GM23248 (cell line): Measurements from ENCODE around the gene CLEC16A. TPM values are rescaled to one million over a fixed set of nuclear protein-coding genes. Genes with fewer than 3 reads are reported as not detected.

Source experiments
- DNase-seq: peaks from one replicate; pipeline ENCODE4 v3.0.0-alpha.2; 2015
- H2AFZ ChIP-seq: fragments of 200-600 bp; sonication (generic); 2 replicates; pipeline ENCODE4 v1.6.1; 2016; ENCODE audit warnings: antibody characterized with exemption
- H3F3A ChIP-seq: fragments of 200-600 bp; sonication (generic); 2 replicates; pipeline ENCODE4 v1.6.1; 2016; ENCODE audit warnings: mild to moderate bottlenecking, antibody characterized with exemption, mixed run types; ENCODE audit not compliant: insufficient read depth
- H3K27ac ChIP-seq: fragments of 200-600 bp; sonication (generic); 2 replicates; pipeline ENCODE4 v1.5.1; 2016; ENCODE audit warnings: mild to moderate bottlenecking
- H3K27me3 ChIP-seq: fragments of 200-600 bp; sonication (generic); replicated peaks from 2 replicates; pipeline ENCODE4 v1.6.1; 2016; ENCODE audit warnings: mild to moderate bottlenecking; ENCODE audit not compliant: insufficient read depth
- H3K36me3 ChIP-seq: fragments of 200-600 bp; sonication (generic); 2 replicates; pipeline ENCODE4 v1.6.1; 2016; ENCODE audit warnings: low read depth, mild to moderate bottlenecking
- H3K4me1 ChIP-seq: fragments of 200-600 bp; sonication (generic); 2 replicates; pipeline ENCODE4 v1.6.1; 2016; ENCODE audit warnings: mild to moderate bottlenecking; ENCODE audit not compliant: insufficient read depth
- H3K4me2 ChIP-seq: fragments of 200-600 bp; sonication (generic); one replicate; pipeline ENCODE4 v1.6.1; 2016; ENCODE audit warnings: mild to moderate bottlenecking; ENCODE audit not compliant: unreplicated experiment
- H3K4me3 ChIP-seq: fragments of 200-600 bp; sonication (generic); 2 replicates; pipeline ENCODE4 v1.5.1; 2016; ENCODE audit warnings: mild to moderate bottlenecking
- H3K79me2 ChIP-seq: fragments of 200-600 bp; sonication (generic); 2 replicates; pipeline ENCODE4 v1.6.1; 2016; ENCODE audit warnings: mild to moderate bottlenecking; ENCODE audit not compliant: insufficient read depth
- H3K9ac ChIP-seq: fragments of 200-600 bp; sonication (generic); 2 replicates; pipeline ENCODE4 v1.6.1; 2016; ENCODE audit warnings: mild to moderate bottlenecking
- H3K9me2 ChIP-seq: fragments of 200-600 bp; sonication (generic); 2 replicates; pipeline ENCODE4 v1.6.1; 2016; ENCODE audit warnings: mixed run types, mild to moderate bottlenecking, moderate library complexity; ENCODE audit not compliant: insufficient read depth
- H3K9me3 ChIP-seq: fragments of 200-600 bp; sonication (generic); one replicate; pipeline ENCODE4 v1.6.1; 2017; ENCODE audit warnings: low read depth
- H4K20me1 ChIP-seq: fragments of 200-600 bp; sonication (generic); 2 replicates; pipeline ENCODE4 v1.6.0; 2016; ENCODE audit not compliant: insufficient read depth
- EZH2 ChIP-seq: fragments of 200-600 bp; sonication (generic); IDR thresholded peaks from 2 replicates; pipeline ENCODE4 v1.6.1; 2018; ENCODE audit warnings: antibody characterized with exemption, mild to moderate bottlenecking; ENCODE audit not compliant: insufficient read depth, poor library complexity, severe bottlenecking
- EZH2phosphoT487 ChIP-seq: fragments of 200-600 bp; sonication (generic); IDR thresholded peaks from 2 replicates; pipeline ENCODE4 v1.6.1; 2018; ENCODE audit warnings: antibody characterized with exemption, moderate library complexity, mild to moderate bottlenecking, low read depth; ENCODE audit not compliant: insufficient read depth
- WGBS, 2 experiments: methylation state at CpG; one replicate each; pipeline ENCODE4 v1.1.6; 2015 to 2017; ENCODE audit warnings: low lambda C conversion rate in 2 of 2, low coverage in 1 of 2; ENCODE audit errors: missing lambda C conversion rate in 2 of 2; 5-methylcytosine and 5-hydroxymethylcytosine counted together
- in situ Hi-C: fragments of 300-500 bp; cut with MboI; formaldehyde crosslinking; loops from 2 replicates; pipeline ENCODE4 v1.15.0; 2020
- polyA plus RNA-seq: library from polyadenylated mRNA; unstranded; fragments of >200 nt; fragmentation: Nextera tagmentation; extraction: Ambion mirVana; gene quantifications from 2 replicates; pipeline ENCODE4 v1.2.1, GENCODE V29; 2016
- total RNA-seq: library from RNA; depleted of rRNA; stranded (reverse); fragments of >200 nt; shearing (Covaris generic); gene quantifications from 2 replicates; pipeline ENCODE4 v1.2.3, GENCODE V29; 2014

CLEC16A gene
- total and polyA plus RNA-seq, 2 experiments from 2014 or later = 13.2 to 21.4 TPM

DNA sequence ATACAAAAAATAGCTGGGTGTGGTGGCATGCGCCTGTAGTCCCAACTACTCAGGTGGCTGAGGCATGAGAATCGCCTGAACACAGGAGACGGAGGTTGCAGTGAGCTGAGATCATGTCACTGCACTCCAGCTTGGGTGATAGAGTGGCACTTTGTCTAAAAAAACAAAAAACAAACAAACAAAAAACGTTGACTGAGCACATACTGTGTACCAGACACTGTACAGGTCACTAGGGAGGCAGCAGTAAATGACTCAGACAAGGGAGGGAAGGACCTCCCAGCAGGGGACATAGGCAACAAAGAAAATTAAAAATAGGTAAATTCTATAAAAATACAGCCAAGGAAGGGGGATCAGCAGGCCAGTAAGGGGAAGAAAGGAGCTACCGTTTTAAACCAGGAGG, 247.3 kb downstream of the CLEC16A start:
- no peak overlapping the region for H3K27ac ChIP-seq
- no peaks in the 10 kb centered on the region for H3K9me2 ChIP-seq
- WGBS, 2 experiments = 80 to 82% methylated on average over 5 of the region's 5 CpGs
- H3K9ac ChIP-seq = no peak overlapping the region
- H3K4me3 ChIP-seq = no peak overlapping the region
- H3K79me2 ChIP-seq = no peaks in the 10 kb centered on the region
- no peaks in the 10 kb centered on the region for H3K9me3 ChIP-seq
- H3F3A ChIP-seq = no peaks in the 10 kb centered on the region
- no peaks in the 10 kb centered on the region for H3K27me3 ChIP-seq
- DNase-seq = peak; percentile 20
- H3K36me3 ChIP-seq = no peaks in the 10 kb centered on the region
- in situ Hi-C loops = loop anchor here (5.0 kb wide), 1 partner anchor 51 kb away; no protein-coding TSS in a partner anchor
- H3K4me2 ChIP-seq = no peak overlapping the region
- peaks cover 7% of the 10 kb centered on the region for H3K4me1 ChIP-seq
- no peaks in the 10 kb centered on the region for H4K20me1 ChIP-seq
- no peak overlapping the region for H2AFZ ChIP-seq
- TF ChIP-seq EZH2phosphoT487 (no peak), EZH2 (no peak)

- no peaks in the 10 kb centered on the region for H3K36me3 ChIP-seq
- H3K4me2 ChIP-seq = no peak overlapping the region
- in situ Hi-C loops = loop anchor here (5.0 kb wide), 1 partner anchor 49 kb away; no protein-coding TSS in a partner anchor
- no peaks in the 10 kb centered on the region for H3K9me3 ChIP-seq
- H3K27ac ChIP-seq = no peak overlapping the region
- DNase-seq = no peak
- no peaks in the 10 kb centered on the region for H4K20me1 ChIP-seq
- no peaks in the 10 kb centered on the region for H3K9me2 ChIP-seq
- no peak overlapping the region for H3K4me3 ChIP-seq
- TF ChIP-seq EZH2 (no peak), EZH2phosphoT487 (no peak)
- peaks cover 7% of the 10 kb centered on the region for H3K4me1 ChIP-seq
- no peak overlapping the region for H2AFZ ChIP-seq
- H3F3A ChIP-seq = no peaks in the 10 kb centered on the region
- no peaks in the 10 kb centered on the region for H3K27me3 ChIP-seq
- H3K79me2 ChIP-seq = no peaks in the 10 kb centered on the region
- no peak overlapping the region for H3K9ac ChIP-seq
Measured at GRCh38 chr16:11193494-11193893, 249.1 kb downstream of the CLEC16A start.

GRCh38 chr16:11194913-11195312, 250.5 kb downstream of the CLEC16A start:
- Histone ChIP-seq H3K9me3 (no peaks in the 10 kb centered on the region), H3K9me2 (no peaks in the 10 kb centered on the region), H3K36me3 (no peaks in the 10 kb centered on the region), H3K4me3 (no peak overlapping the region), H3F3A (no peaks in the 10 kb centered on the region), H3K4me2 (no peak overlapping the region), H3K27me3 (no peaks in the 10 kb centered on the region), H3K27ac (no peak overlapping the region), H4K20me1 (no peaks in the 10 kb centered on the region), H3K9ac (no peak overlapping the region), H3K4me1 (peaks cover 7% of the 10 kb centered on the region), H3K79me2 (no peaks in the 10 kb centered on the region), H2AFZ (no peak overlapping the region)
- WGBS, 2 experiments = 89 to 92% methylated on average over 5 of the region's 5 CpGs
- TF ChIP-seq EZH2 (no peak), EZH2phosphoT487 (no peak)
- DNase-seq = no peak
- in situ Hi-C loops = loop anchor here (5.0 kb wide), 1 partner anchor 47 kb away; no protein-coding TSS in a partner anchor

DNA sequence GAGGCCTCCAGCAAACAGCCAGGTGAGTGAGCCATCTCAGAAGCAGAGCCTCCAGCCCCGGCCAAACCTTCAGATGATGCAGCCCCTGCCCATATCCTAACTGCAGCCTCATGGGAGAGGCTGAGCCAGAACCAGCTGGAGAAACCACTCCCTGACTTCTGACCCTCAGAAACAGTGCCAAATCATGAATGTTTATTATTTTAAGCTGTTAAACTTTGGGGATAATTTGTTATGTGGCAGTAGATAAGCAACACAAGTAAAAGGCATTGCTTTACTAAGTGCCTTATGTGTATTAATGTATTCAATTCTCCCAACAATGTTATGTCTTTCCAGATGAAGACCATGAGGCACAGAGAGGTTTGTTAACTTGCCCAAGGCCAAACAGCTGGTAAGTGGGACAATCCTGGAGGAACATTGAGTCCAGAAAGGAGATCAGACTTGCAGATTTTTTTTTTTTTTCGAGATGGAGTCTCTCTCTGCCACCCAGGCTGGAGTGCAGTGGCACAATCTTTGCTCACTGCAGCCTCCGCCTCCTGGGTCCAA, 252.0 kb downstream of the CLEC16A start:
- H3F3A ChIP-seq = peaks cover 6% of the 10 kb centered on the region
- no peaks in the 10 kb centered on the region for H3K36me3 ChIP-seq
- in situ Hi-C loops = no loop called here
- no peak overlapping the region for H3K4me3 ChIP-seq
- no peaks in the 10 kb centered on the region for H3K79me2 ChIP-seq
- DNase-seq = no peak
- H4K20me1 ChIP-seq = no peaks in the 10 kb centered on the region
- no peak overlapping the region for H3K9ac ChIP-seq
- peaks cover 6% of the 10 kb centered on the region for H3K4me1 ChIP-seq
- H3K4me2 ChIP-seq = no peak overlapping the region
- TF ChIP-seq EZH2phosphoT487 (no peak), EZH2 (no peak)
- H3K27me3 ChIP-seq = no peaks in the 10 kb centered on the region
- no peak overlapping the region for H3K27ac ChIP-seq
- WGBS, 2 experiments = 54 to 77% methylated on average over 2 to 3 of the region's 3 CpGs
- no peaks in the 10 kb centered on the region for H3K9me3 ChIP-seq
- no peaks in the 10 kb centered on the region for H3K9me2 ChIP-seq
- H2AFZ ChIP-seq = no peak overlapping the region

GRCh38 chr16:11198375-11198774, 254.0 kb downstream of the CLEC16A start:
- H3K9ac ChIP-seq = no peak overlapping the region
- DNase-seq = no peak
- H3K36me3 ChIP-seq = no peaks in the 10 kb centered on the region
- TF ChIP-seq EZH2 = no peak
- no peak for TF ChIP-seq EZH2phosphoT487
- no peak overlapping the region for H2AFZ ChIP-seq
- in situ Hi-C loops = no loop called here
- H3K4me1 ChIP-seq = peaks cover 20% of the 10 kb centered on the region
- H3K79me2 ChIP-seq = no peaks in the 10 kb centered on the region
- no peaks in the 10 kb centered on the region for H3K9me2 ChIP-seq
- no peaks in the 10 kb centered on the region for H4K20me1 ChIP-seq
- H3K27ac ChIP-seq = no peak overlapping the region
- 78 to 84% methylated on average over 3 to 5 of the region's 5 CpGs for WGBS, 2 experiments
- H3K27me3 ChIP-seq = no peaks in the 10 kb centered on the region
- H3K4me3 ChIP-seq = no peak overlapping the region
- no peaks in the 10 kb centered on the region for H3K9me3 ChIP-seq
- H3F3A ChIP-seq = peaks cover 15% of the 10 kb centered on the region
- no peak overlapping the region for H3K4me2 ChIP-seq
